Limb (tissue), 2 donors: ENCODE results near the gene EML2.
"Not testable (repeated sequence)": the region's sequence is repeated elsewhere in the genome, so short reads cannot be mapped to it uniquely, and the experiment has no call there.

ENCODE experiments used
- DNase-seq, 2 donors: peaks; one replicate each; pipeline ENCODE4 v3.0.0-alpha.2; 2016; ENCODE audit errors: extremely low spot score in 2 of 2

Gene EML2, protein sequence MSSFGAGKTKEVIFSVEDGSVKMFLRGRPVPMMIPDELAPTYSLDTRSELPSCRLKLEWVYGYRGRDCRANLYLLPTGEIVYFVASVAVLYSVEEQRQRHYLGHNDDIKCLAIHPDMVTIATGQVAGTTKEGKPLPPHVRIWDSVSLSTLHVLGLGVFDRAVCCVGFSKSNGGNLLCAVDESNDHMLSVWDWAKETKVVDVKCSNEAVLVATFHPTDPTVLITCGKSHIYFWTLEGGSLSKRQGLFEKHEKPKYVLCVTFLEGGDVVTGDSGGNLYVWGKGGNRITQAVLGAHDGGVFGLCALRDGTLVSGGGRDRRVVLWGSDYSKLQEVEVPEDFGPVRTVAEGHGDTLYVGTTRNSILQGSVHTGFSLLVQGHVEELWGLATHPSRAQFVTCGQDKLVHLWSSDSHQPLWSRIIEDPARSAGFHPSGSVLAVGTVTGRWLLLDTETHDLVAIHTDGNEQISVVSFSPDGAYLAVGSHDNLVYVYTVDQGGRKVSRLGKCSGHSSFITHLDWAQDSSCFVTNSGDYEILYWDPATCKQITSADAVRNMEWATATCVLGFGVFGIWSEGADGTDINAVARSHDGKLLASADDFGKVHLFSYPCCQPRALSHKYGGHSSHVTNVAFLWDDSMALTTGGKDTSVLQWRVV

DNA sequence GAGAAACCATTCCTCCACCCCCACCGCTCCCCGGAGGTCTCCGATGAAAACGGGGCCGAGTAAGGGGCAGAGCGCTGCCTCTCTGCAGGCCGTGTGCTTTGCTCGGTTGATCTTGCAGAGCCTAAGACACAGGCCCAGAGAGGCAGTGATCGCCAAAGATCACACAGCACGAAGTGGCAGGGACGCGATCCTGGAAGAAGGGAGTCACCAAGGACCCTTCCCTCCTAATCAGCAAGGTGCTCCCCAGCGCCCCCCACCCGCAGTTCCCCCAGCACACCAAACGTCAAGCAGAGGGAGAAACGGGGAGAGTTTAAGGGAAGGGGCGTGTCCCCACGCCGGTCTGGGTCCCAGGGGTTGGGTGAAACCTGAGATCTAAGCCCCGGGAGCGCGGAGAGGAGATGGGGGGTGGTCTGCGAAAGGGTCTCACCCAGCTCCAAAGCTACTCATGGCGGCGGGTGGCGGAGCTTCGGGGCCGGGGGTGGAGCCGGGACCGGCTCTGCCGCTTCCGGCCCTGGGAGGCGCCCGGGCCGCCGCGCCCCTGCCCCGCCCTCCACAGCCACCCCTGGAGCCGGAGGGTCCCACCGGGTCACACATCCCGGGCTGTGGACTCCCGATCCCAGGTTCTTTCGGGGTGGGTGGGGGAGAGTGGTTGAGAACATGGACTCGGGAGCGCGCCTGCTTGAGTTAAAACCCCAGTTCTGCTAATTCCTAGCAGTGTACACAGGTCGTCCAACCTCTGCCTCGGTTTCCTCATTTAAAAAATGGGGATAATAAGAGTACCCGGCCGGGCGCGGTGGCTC is at the start of gene EML2:
TSS of gene EML2 (minus strand) at position 468 of the 800 bp plus-strand sequence. CDS start at position 447, 21 bp downstream.
- peak; percentile 25 to 73 for DNase-seq

GRCh38 chr19:45687599-45687998 is 48.4 kb upstream of the EML2 start:
- DNase-seq = no peak

GRCh38 chr19:45685045-45685444 is 45.8 kb upstream of the EML2 start:
- not testable (repeated sequence) for DNase-seq

DNA sequence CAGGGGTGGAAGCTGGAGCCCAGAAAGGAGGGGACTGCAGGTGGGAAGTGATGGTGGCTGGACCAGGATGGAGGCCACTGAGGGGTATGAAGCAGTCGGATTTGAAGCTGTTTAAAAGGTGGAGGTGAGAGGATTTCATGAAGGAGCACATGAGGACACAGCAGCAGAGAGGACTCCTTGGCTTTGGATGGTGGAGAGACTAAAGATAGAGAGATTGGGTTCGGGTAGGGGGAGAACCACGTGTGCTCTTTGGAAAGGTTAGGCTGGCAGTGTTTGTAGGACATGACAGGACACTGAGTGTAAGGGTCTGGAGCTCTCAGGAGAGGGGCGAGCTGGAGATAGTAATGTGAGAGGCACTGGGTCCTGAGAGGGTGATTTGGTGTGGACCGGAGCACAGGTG is 43.7 kb upstream of the EML2 start:
- DNase-seq = no peak

DNA sequence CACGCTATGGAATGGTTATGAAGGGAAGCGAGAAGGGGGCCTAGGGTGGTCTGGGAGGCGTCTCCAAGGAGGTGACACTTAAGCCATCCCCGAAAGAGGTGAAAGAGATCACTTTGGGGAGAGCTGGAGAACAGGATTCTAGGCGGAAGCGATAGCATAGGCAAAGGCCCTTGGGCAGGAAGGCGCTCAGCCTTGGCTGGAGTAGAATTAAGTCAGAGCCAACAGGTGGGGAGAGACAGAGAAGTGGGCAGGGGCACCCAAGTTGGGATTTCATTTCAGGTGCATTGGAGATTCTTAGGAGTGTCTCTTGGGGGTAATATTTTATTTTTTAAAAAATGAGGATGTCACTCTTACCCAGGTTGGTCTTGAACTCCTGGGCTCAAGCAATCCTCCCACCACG is 42.9 kb upstream of the EML2 start:
- no peak for DNase-seq

- peak; percentile 45 to 87 for DNase-seq
Observed at GRCh38 chr19:45681391-45682015, 42.3 kb upstream of the EML2 start.

- peak; percentile 16 to 71 for DNase-seq
Observed at GRCh38 chr19:45677351-45678230, 38.4 kb upstream of the EML2 start.

DNA sequence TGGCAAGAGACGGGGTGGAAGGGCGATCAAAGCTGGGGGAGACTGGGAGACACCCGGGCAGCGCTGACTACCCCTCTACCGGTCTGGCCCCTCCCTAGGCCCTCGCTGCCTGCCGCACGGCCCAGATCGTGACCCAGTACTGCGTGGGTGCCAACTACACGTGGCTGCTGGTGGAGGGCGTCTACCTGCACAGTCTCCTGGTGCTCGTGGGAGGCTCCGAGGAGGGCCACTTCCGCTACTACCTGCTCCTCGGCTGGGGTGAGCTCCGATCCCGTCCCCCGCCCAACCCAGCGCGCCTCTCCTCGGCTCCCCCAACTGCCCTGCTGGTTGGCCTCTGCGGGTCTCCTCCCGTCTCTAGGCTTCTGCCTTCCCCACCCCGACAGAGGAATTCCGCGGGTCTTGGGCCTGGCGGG is 37.7 kb upstream of the EML2 start:
- peak in 1 of 2 donors; percentile 48 for DNase-seq

- DNase-seq = no peak
Observed at GRCh38 chr19:45674946-45675345, 35.7 kb upstream of the EML2 start.

GRCh38 chr19:45670670-45671453 is 31.7 kb upstream of the EML2 start:
- peak in 1 of 2 donors; percentile 65 for DNase-seq

- no peak for DNase-seq
Observed at GRCh38 chr19:45668342-45668871, 29.2 kb upstream of the EML2 start.

DNA sequence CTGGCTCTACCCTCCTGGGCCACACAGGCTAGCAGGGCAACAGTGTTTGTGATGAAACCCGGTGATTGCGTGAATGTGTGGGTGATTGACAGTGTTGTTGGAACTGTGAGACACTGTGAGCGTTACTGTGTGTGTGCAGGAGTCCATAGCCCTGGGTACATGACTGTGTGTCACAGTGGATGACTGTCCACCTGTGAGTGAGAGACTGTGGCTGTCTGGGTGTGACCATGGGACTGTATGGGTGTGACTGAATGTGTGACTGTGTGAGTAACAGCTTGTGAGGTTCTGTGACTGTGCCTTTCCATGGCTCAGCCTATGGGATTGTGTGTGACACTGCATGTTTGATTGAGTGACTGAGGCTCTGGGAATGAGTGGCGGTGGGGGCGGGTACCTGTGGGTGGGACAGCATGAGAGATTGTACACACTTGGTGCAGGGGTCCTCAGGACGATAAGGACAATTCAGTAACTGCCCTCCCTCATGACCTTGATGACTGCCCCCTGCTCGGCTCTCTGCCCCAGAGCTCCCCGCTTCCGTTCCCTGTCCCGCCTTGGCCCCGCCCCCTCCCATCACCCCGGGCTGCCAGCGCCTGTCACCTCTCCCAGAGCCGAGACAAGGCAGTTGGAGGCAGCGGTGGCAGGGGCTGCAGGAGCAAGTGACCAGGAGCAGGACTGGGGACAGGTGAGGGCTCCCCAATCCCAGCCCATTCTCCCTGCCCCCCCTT is 28.6 kb upstream of the EML2 start, which contains the start of gene GIPR:
TSS of gene GIPR (plus strand) at position 602 of the 722 bp plus-strand sequence. CDS start 1,300 bp downstream, outside the sequence.
- peak in 1 of 2 donors; percentile 34 for DNase-seq

DNA sequence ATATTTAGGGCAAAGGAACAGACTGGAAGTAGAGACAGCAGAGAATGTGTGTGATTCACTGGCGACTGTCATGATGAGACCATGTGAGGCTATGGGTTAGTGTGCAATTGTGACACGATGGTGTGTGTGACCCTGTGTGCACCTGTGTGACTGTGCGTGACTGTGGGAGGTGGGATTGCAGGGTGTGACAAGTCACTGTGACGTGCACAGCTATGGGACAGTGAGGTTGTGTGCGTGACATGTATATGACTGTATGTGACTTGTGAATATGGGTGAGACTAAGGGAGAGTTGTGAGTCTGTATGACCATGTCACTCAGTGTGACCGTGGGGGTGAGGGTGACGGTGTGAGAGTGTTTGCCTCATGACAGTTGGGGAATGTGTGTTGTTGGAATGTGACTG is 25.4 kb upstream of the EML2 start:
- DNase-seq = no peak

DNA sequence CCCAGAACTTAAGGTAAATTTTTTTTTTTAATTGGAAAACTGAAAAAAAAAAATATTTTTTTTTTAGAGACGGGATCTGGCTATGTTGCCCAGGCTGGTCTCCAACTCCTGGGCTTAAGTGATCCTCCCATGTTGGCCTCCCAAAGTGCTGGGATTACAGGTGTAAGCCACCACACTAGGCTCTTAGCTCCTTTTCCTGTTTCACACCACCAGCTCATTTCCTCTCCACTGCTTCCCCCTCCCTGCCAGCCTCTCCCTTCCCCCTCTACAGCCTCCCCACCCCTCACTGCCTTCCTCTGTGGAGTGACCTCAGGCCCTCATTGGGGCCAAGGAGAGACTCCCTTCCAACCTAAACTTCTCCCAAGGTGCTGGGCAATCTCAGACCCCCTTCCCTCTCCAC is 24.6 kb upstream of the EML2 start:
- DNase-seq = no peak

GRCh38 chr19:45660636-45661035 is 21.4 kb upstream of the EML2 start:
- no peak for DNase-seq

- DNase-seq = no peak
Observed at GRCh38 chr19:45659096-45659729, 20.0 kb upstream of the EML2 start.

- DNase-seq = no peak
Observed at GRCh38 chr19:45657520-45658167, 18.4 kb upstream of the EML2 start.

GRCh38 chr19:45655073-45655472 is 15.9 kb upstream of the EML2 start:
- no peak for DNase-seq
